Measurements from ENCODE around the gene SLFN13.

DNA sequence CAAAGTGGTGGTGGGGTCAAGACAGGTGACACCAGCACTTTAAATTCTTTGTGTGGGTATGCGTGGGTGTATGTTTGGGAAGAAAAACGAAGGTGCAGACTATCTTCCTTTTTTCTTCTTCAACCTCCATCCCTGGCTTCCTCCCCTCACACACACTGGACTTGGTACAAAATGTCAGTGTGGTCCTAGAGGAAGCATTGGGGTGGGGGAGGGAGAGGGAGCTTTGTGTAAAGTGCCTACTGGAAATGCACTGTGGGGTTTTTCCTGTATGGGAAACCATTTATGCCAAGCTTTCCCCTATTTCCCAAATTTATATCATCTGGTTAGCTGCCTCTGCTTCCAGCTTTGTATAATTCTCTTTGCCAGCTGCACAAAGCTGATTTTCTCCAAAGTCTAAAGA, 44.5 kb upstream of the SLFN13 start:
- TF ChIP-seq, protein P1, sequence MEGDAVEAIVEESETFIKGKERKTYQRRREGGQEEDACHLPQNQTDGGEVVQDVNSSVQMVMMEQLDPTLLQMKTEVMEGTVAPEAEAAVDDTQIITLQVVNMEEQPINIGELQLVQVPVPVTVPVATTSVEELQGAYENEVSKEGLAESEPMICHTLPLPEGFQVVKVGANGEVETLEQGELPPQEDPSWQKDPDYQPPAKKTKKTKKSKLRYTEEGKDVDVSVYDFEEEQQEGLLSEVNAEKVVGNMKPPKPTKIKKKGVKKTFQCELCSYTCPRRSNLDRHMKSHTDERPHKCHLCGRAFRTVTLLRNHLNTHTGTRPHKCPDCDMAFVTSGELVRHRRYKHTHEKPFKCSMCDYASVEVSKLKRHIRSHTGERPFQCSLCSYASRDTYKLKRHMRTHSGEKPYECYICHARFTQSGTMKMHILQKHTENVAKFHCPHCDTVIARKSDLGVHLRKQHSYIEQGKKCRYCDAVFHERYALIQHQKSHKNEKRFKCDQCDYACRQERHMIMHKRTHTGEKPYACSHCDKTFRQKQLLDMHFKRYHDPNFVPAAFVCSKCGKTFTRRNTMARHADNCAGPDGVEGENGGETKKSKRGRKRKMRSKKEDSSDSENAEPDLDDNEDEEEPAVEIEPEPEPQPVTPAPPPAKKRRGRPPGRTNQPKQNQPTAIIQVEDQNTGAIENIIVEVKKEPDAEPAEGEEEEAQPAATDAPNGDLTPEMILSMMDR (conservative IDR thresholded peaks at IDR 0.05) = no peak
- TF ChIP-seq EZH2 (IDR thresholded peaks at IDR 0.05; ENCODE audit: low read depth) = no peak

Data from PC-9 (cell line).